ENCODE data around the gene GRSF1.

Gene GRSF1

GRCh38 chr4:70818173-70818855, 21.4 kb downstream of the GRSF1 start:
- DNase-seq (ENCODE audit: low read depth), result no peak
- H3K4me3 ChIP-seq (ENCODE audit: low read length), result no peak overlapping the region
- no peak for TF ChIP-seq CTCF (conservative IDR thresholded peaks at IDR 0.05; ENCODE audit: low read depth, low read length)

GRCh38 chr4:70816894-70817293, 22.8 kb downstream of the GRSF1 start:
- no peak overlapping the region for H3K4me3 ChIP-seq (ENCODE audit: low read length)
- no peak for TF ChIP-seq CTCF (conservative IDR thresholded peaks at IDR 0.05; ENCODE audit: low read depth, low read length)
- no peak for DNase-seq (ENCODE audit: low read depth)

- no peak for DNase-seq (ENCODE audit: low read depth)
- no peak overlapping the region for H3K4me3 ChIP-seq (ENCODE audit: low read length)
- TF ChIP-seq CTCF (conservative IDR thresholded peaks at IDR 0.05; ENCODE audit: low read depth, low read length), result no peak
These were observed 24.3 kb downstream of the GRSF1 start for GRCh38 chr4:70815370-70815769.

- no peak overlapping the region for H3K4me3 ChIP-seq (ENCODE audit: low read length)
- DNase-seq (ENCODE audit: low read depth), result no peak
- TF ChIP-seq CTCF (conservative IDR thresholded peaks at IDR 0.05; ENCODE audit: low read depth, low read length), result no peak
These were observed 31.5 kb downstream of the GRSF1 start for GRCh38 chr4:70808151-70808550.

GRCh38 chr4:70802928-70803580, 36.6 kb downstream of the GRSF1 start:
- DNase-seq (ENCODE audit: low read depth), result no peak
- no peak overlapping the region for H3K4me3 ChIP-seq (ENCODE audit: low read length)
- no peak for TF ChIP-seq CTCF (conservative IDR thresholded peaks at IDR 0.05; ENCODE audit: low read depth, low read length)

- H3K4me3 ChIP-seq (ENCODE audit: low read length), result no peak overlapping the region
- DNase-seq (ENCODE audit: low read depth), result no peak
- no peak for TF ChIP-seq CTCF (conservative IDR thresholded peaks at IDR 0.05; ENCODE audit: low read depth, low read length)
These were observed 38.4 kb downstream of the GRSF1 start for GRCh38 chr4:70801265-70801809.

- TF ChIP-seq CTCF (conservative IDR thresholded peaks at IDR 0.05; ENCODE audit: low read depth, low read length), result no peak
- no peak for DNase-seq (ENCODE audit: low read depth)
- H3K4me3 ChIP-seq (ENCODE audit: low read length), result no peak overlapping the region
These were observed 46.1 kb downstream of the GRSF1 start for GRCh38 chr4:70793626-70794025.
